ENCODE results near the gene SELENOM. TPM values are rescaled to one million over a fixed set of nuclear protein-coding genes. Genes with fewer than 3 reads are reported as not detected.

Gene SELENOM
- total RNA-seq, 1 donor from 2014 or later = 40.9 TPM

DNA sequence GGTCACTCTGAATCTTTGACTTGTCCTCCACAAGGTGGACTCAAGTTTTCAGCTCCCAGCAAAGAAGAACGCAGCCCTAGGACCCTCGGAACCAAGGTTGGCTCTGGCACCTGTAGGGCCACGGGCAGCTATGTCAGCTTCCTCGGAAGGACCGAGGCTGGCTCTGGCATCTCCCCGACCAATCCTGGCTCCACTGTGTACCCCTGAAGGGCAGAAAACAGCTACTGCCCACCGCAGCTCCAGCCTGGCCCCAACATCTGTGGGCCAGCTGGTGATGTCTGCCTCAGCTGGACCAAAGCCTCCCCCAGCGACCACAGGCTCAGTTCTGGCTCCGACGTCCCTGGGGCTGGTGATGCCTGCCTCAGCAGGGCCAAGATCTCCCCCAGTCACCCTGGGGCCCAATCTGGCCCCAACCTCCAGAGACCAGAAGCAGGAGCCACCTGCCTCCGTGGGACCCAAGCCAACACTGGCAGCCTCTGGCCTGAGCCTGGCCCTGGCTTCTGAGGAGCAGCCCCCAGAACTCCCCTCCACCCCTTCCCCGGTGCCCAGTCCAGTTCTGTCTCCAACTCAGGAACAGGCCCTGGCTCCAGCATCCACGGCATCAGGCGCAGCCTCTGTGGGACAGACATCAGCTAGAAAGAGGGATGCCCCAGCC is 17.6 kb upstream of the SELENOM start:
- H3K9me3 Mint-ChIP-seq (ENCODE audit: unreplicated experiment) = peaks cover 5% of the 10 kb centered on the region
- peaks cover 5% of the 10 kb centered on the region for H3K4me1 Mint-ChIP-seq (ENCODE audit: low read depth, unreplicated experiment)
- no peak overlapping the region for H3K27ac Mint-ChIP-seq (ENCODE audit: unreplicated experiment)
- no peak for DNase-seq
- no peak overlapping the region for H3K4me3 Mint-ChIP-seq (ENCODE audit: unreplicated experiment)
- no peaks in the 10 kb centered on the region for H3K36me3 Mint-ChIP-seq (ENCODE audit: unreplicated experiment)
- peaks cover 3% of the 10 kb centered on the region for H3K27me3 Mint-ChIP-seq (ENCODE audit: unreplicated experiment)
- TF ChIP-seq, protein P1, sequence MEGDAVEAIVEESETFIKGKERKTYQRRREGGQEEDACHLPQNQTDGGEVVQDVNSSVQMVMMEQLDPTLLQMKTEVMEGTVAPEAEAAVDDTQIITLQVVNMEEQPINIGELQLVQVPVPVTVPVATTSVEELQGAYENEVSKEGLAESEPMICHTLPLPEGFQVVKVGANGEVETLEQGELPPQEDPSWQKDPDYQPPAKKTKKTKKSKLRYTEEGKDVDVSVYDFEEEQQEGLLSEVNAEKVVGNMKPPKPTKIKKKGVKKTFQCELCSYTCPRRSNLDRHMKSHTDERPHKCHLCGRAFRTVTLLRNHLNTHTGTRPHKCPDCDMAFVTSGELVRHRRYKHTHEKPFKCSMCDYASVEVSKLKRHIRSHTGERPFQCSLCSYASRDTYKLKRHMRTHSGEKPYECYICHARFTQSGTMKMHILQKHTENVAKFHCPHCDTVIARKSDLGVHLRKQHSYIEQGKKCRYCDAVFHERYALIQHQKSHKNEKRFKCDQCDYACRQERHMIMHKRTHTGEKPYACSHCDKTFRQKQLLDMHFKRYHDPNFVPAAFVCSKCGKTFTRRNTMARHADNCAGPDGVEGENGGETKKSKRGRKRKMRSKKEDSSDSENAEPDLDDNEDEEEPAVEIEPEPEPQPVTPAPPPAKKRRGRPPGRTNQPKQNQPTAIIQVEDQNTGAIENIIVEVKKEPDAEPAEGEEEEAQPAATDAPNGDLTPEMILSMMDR (IDR thresholded peaks at IDR 0.05; ENCODE audit: partially characterized antibody, unreplicated experiment) = no peak

DNA sequence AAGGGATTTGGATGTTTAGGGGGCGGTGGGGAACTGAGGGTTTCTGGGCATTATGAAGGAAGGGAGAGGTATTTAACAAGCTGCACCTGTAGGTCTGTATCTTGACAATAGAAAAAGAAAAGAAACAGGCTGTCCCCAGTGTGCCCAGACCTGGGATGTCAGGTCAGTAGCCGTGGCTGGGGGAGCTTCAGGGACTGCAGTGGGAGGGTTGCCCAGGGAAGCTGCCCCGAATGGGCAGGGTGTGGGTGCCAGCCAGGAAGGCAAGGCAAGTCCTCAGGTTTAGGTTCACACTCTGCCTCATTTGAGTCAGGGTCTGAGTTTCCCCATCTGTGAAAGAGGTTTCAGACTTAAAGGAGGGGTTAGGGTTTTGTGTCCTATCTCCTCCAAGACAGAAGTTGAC is 16.9 kb upstream of the SELENOM start:
- Mint-ChIP-seq H3K36me3 (ENCODE audit: unreplicated experiment) (no peaks in the 10 kb centered on the region), H3K9me3 (ENCODE audit: unreplicated experiment) (peaks cover 5% of the 10 kb centered on the region), H3K27me3 (ENCODE audit: unreplicated experiment) (peaks cover 3% of the 10 kb centered on the region), H3K4me1 (ENCODE audit: low read depth, unreplicated experiment) (peaks cover 5% of the 10 kb centered on the region), H3K27ac (ENCODE audit: unreplicated experiment) (no peak overlapping the region), H3K4me3 (ENCODE audit: unreplicated experiment) (no peak overlapping the region)
- no peak for DNase-seq
- TF ChIP-seq, protein P1 (IDR thresholded peaks at IDR 0.05; ENCODE audit: partially characterized antibody, unreplicated experiment) = no peak

DNA sequence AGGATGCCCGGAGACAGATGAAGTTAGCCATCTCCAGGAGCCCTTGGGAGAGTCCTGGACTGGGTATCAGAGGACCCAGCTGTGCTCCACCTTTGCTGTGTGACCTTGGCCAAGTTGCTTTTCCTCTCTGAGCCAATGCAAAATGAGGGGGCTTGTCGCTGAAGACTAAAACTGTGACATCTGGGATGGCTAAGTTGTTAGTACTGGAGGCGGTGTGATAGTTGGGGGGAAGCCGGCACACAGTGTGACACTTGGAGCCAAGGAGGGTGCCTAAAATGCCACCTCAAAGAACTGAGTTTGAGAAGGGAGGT is 15.9 kb upstream of the SELENOM start:
- H3K27me3 Mint-ChIP-seq (ENCODE audit: unreplicated experiment) = peaks cover 3% of the 10 kb centered on the region

DNA sequence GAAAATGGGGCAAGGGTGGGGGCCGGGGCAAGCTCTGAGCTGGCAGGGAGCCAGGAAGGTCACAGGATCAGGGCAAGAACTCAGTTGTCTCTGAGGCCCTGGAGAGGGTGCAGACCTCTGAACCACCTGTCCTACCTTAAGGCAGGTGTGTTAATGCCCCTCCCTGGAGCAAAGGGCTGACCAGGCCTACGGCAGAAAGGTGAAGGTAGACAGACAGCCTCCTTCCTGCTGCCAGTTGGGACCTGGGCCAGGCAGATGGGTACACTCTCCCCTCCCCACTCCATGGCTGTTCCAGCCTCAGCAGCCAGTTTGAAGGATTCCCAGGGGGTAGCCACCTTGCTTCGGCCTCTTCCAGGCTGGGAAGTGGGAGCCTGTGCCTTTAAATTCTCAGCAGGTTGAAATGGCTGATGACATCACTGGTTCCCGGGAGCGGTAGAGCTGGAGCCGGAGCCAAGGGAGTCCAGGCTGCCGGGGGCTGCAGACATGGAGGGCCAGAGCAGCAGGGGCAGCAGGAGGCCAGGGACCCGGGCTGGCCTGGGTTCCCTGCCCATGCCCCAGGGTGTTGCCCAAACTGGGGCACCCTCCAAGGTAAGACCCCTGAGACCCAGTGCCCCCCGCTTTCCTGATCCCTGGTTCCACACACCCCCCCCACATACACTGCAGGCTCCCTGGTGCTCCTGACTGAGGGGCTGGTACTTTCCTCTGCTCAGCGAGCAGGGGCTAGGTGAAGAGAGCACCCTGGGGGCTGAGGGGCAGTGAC is 15.3 kb upstream of the SELENOM start, which contains the start of gene INPP5J:
Gene INPP5J, plus strand, starts transcription at position 435 of the 760 bp plus-strand sequence. Its CDS starts 49 bp downstream, at position 484.
- peaks cover 5% of the 10 kb centered on the region for H3K9me3 Mint-ChIP-seq (ENCODE audit: unreplicated experiment)
- peak within 1 kb of the TSS; percentile 83 for H3K4me3 Mint-ChIP-seq (ENCODE audit: unreplicated experiment)
- peaks cover 5% of the 10 kb centered on the region for H3K4me1 Mint-ChIP-seq (ENCODE audit: low read depth, unreplicated experiment)
- peak; percentile 73 for DNase-seq
- peaks cover 3% of the 10 kb centered on the region for H3K27me3 Mint-ChIP-seq (ENCODE audit: unreplicated experiment)
- peak within 1 kb of the TSS; percentile 76 for H3K27ac Mint-ChIP-seq (ENCODE audit: unreplicated experiment)
- no peaks in the 10 kb centered on the region for H3K36me3 Mint-ChIP-seq (ENCODE audit: unreplicated experiment)
- TF ChIP-seq, protein P1 (IDR thresholded peaks at IDR 0.05; ENCODE audit: partially characterized antibody, unreplicated experiment) = no peak

More for the DNA sequence above, 15.9 kb upstream of the SELENOM start:
- TF ChIP-seq, protein P1 (IDR thresholded peaks at IDR 0.05; ENCODE audit: partially characterized antibody, unreplicated experiment) = no peak
- H3K36me3 Mint-ChIP-seq (ENCODE audit: unreplicated experiment) = no peaks in the 10 kb centered on the region
- peak overlapping the region; percentile 83 for H3K4me3 Mint-ChIP-seq (ENCODE audit: unreplicated experiment)
- DNase-seq = no peak
- H3K9me3 Mint-ChIP-seq (ENCODE audit: unreplicated experiment) = peaks cover 5% of the 10 kb centered on the region
- peaks cover 5% of the 10 kb centered on the region for H3K4me1 Mint-ChIP-seq (ENCODE audit: low read depth, unreplicated experiment)
- H3K27ac Mint-ChIP-seq (ENCODE audit: unreplicated experiment) = peak overlapping the region; percentile 76

DNA sequence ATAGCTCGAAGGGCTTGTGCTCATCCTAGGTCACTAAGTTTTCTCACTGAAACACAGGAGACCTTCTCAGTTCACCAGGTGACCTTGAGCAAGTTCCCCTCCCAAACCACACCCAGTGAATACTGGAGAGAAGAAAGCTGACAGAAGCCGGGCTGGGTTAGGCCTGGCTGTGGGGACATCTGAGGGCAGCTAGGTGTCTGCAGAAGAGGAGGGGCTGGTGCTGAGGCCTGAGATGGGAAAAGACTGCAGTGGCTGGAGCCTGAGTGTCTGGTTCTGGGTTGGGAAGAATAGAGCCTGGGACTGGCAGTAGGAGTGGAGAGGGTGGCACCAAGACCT is 14.8 kb upstream of the SELENOM start:
- TF ChIP-seq, protein P1 (IDR thresholded peaks at IDR 0.05; ENCODE audit: partially characterized antibody, unreplicated experiment) = no peak
- H3K36me3 Mint-ChIP-seq (ENCODE audit: unreplicated experiment) = no peaks in the 10 kb centered on the region
- H3K4me1 Mint-ChIP-seq (ENCODE audit: low read depth, unreplicated experiment) = peaks cover 5% of the 10 kb centered on the region
- peaks cover 5% of the 10 kb centered on the region for H3K9me3 Mint-ChIP-seq (ENCODE audit: unreplicated experiment)
- H3K4me3 Mint-ChIP-seq (ENCODE audit: unreplicated experiment) = peak overlapping the region; percentile 16
- no peak overlapping the region for H3K27ac Mint-ChIP-seq (ENCODE audit: unreplicated experiment)
- H3K27me3 Mint-ChIP-seq (ENCODE audit: unreplicated experiment) = peaks cover 3% of the 10 kb centered on the region
- DNase-seq = no peak

Data from glutamatergic neuron (in vitro differentiated cells).